Hematopoietic multipotent progenitor cell treated with erythropoietin and hydrocortisone succinate and interleukin-3 and kit ligand, for 17 days (in vitro differentiated cells): ENCODE results near the gene TCAF1.
"Not testable (repeated sequence)": the region's sequence is repeated elsewhere in the genome, so short reads cannot be mapped to it uniquely, and the experiment has no call there.

Experiments used
- DNase-seq: peaks from one replicate; pipeline ENCODE4 v3.0.0-alpha.2; 2015; ENCODE audit warnings: low spot score

The TCAF1 gene

DNA sequence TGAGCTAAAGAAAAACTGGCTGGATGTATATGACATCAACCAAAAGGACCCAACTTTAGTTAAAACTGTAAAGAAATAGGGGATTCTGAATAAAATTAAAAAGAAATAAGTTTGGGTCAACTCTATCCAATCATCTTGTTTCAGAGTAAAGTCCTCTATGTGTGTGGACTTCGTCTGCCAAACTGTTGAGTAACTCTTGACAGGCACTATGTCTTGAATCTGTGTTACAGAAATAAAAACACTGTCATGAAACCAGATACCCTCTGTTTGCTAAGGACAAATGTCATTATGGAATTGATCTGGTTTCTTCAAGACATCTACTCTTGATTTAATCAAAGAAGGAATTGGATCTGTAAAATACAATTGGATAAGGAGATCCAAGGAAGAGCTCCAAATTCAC lies 46.5 kb downstream of the TCAF1 start:
- DNase-seq = not testable (repeated sequence)

DNA sequence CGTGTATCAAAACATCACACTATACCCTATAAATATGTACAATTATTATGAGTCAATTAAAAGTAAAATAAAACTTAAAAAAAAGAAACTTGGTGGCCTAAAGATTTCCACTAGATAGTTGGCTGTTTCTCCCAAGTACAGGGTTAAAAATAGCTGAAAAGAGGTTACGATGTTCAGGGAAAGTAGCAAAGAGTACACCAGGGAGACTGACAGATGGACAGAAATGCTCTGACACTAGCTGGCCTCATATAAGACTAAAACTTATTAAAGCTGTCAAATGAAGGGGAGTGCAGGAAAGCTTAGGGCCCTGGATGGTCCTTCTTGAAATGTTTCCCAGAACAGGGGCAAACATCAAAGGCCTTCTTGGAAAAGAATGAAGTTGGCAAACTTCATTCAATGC lies 51.3 kb downstream of the TCAF1 start:
- no peak for DNase-seq

- no peak for DNase-seq
Observed at GRCh38 chr7:143849785-143850479, 52.0 kb downstream of the TCAF1 start.

- no peak for DNase-seq
Observed at GRCh38 chr7:143848192-143848591, 53.8 kb downstream of the TCAF1 start.

GRCh38 chr7:143846692-143847091 lies 55.3 kb downstream of the TCAF1 start:
- DNase-seq = no peak

- DNase-seq = not testable (repeated sequence)
Observed at GRCh38 chr7:143841696-143842095, 60.3 kb downstream of the TCAF1 start.

DNA sequence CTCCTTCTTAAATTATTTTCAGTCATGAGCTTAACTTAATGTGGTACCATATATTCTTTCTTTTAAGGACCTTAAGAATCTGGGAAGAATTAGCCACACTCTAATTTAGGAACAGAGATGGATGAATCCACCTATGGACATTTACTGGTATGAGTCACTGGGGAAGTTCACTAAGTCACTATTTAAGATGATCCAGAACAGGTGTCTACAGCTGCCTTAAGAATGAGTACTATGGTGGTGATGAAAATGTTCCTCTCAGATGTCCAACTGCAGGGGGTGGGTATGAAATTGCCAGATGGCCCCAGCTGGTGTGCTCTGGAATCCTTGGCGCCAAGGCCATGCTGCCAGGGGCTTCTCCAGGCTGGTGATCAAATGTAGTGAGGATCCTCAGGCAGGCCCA lies 61.9 kb downstream of the TCAF1 start:
- not testable (repeated sequence) for DNase-seq

GRCh38 chr7:143837223-143837622 lies 64.8 kb downstream of the TCAF1 start:
- not testable (repeated sequence) for DNase-seq

GRCh38 chr7:143836622-143837021 lies 65.4 kb downstream of the TCAF1 start:
- not testable (repeated sequence) for DNase-seq

GRCh38 chr7:143836088-143836487 lies 65.9 kb downstream of the TCAF1 start:
- DNase-seq = not testable (repeated sequence)

GRCh38 chr7:143826578-143826977 lies 75.4 kb downstream of the TCAF1 start:
- DNase-seq = not testable (repeated sequence)

DNA sequence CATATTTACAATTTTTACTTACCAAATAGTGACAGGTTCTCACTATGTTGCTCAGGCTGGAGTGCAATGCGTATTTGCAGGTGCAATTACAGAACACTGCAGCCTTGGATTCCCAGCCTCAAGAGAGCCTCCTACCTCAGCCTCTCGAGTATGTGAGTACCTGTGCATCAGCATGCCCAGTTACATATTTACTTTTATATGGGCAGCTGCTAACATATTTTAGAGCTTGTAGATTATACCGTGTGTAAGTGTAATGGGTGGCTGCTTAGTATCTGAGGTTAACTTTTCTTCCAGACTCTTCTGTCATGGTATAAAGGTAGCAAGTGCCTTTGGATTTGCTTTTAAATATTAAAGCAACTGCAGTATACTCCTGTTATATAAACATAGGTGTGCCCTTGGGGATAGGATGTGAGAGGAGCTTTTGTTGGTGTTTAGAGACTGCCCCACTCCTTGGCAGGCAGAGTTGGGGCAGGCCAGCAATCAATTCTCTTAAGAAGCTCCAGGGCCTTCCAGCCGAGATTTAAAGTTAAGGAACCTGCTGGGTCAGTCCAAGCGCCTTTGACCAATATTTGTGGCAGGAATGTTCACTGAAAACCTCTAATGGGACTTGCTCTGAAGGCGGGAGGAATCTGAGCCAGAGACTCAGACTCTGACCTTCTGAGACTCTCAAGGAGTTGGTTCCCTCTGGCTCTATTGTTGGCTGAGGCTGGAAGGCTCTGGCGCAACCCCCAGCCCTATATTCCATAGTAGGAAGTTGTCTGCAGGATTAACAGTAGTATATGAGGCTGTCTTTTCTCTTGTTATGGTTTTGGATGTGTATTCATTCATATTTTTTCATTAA lies 77.5 kb downstream of the TCAF1 start:
- DNase-seq = not testable (repeated sequence)

GRCh38 chr7:143823634-143824294 lies 78.2 kb downstream of the TCAF1 start:
- not testable (repeated sequence) for DNase-seq

DNA sequence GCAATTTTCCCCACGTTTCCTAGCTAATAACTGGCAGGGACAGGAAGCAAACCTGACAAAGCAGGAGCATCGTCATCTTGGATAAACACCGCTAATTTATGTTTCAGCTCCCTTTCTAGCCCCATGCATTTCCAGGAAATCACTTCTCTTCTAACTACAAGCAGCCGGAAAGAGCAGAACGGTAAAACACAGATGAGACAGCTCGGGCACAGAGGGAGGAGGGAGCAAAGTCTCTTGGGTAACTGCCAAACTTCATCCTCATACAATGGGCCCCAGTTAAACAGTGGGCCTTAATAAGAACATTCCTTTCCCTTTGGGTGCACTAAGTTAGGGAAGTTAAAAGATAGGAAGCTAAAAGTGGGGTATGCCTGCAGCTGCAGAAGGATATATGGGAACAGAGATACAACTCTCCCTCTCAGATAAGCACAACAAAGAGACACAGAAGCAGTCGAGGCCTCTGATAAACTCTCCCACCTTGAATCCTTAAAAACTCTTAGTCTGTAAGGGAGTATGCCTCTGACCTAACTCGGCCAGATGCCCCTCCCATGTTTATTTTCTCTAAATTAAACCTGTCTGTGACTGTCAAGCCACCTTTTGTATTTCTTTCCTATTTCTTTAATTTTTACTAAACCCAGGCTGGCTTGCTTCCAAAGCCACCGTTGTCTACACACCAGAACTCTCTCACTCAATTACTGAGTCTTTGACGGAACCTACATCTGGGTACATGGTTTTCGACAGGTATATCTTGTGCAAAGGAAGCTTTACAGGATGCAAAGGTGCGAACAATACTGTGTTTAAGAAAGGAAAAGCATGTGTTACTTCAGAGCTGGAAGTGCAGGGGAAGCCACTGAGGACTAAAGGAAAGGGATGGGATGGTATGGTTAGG lies 80.3 kb downstream of the TCAF1 start:
- not testable (repeated sequence) for DNase-seq

DNA sequence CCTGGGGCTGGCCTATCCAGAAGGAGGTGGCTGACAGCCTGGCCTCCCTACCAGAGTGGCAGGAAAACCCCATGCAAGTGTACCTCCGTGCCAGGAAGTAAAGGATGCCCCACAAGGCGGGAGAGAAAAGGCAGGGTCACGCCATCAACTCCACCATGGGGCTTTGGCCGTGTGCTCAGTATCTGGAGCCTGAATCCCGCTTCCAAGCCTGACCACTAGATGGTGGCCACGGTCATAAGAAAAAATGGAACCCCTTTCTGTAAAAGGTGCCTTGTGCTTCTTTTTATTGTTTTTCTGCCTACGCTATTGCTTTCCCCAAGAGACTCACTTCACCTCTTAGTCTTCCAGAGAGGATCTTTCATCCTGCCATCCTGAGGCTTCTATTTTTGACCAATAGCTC lies 84.1 kb downstream of the TCAF1 start:
- DNase-seq = not testable (repeated sequence)

GRCh38 chr7:143816471-143817133 lies 85.4 kb downstream of the TCAF1 start:
- peak; percentile 1 for DNase-seq

- DNase-seq = not testable (repeated sequence)
Observed at GRCh38 chr7:143810639-143811038, 91.3 kb downstream of the TCAF1 start.

- DNase-seq = not testable (repeated sequence)
Observed at GRCh38 chr7:143806664-143807071, 95.3 kb downstream of the TCAF1 start.
